GM12878 (cell line): ENCODE measurements around the gene WWP2. TPM values are rescaled to one million over a fixed set of nuclear protein-coding genes. Genes with fewer than 3 reads are reported as not detected.

Source experiments
- ASH2L ChIP-seq: fragments of 300-600, 200-600 bp; sonication (generic); IDR thresholded peaks from 2 replicates; pipeline ENCODE4 v1.6.1; 2017; ENCODE audit warnings: low read depth, mild to moderate bottlenecking, borderline replicate concordance
- BACH1 ChIP-seq: fragments of 450-650 bp; IDR thresholded peaks from 2 replicates; pipeline ENCODE4 v1.6.1; 2017; ENCODE audit warnings: mild to moderate bottlenecking, borderline replicate concordance
- CHD2 ChIP-seq: IDR thresholded peaks from 2 replicates; pipeline ENCODE4 v1.6.1; 2011; ENCODE audit warnings: low read depth, low read length, improper control_type of control experiment, borderline replicate concordance
- EED ChIP-seq: sonication (generic); IDR thresholded peaks from 2 replicates; pipeline ENCODE4 v1.6.1; 2016; ENCODE audit warnings: antibody characterized with exemption, low read depth
- FOS ChIP-seq: IDR thresholded peaks from 3 replicates; pipeline ENCODE4 v1.6.1; 2011; ENCODE audit warnings: borderline replicate concordance; ENCODE audit not compliant: insufficient read length; ENCODE audit errors: extremely low read depth
- IKZF2 ChIP-seq, 2 experiments: fragments of 450-650 bp; IDR thresholded peaks; 2 replicates each; pipeline ENCODE4 v1.6.1; 2017; ENCODE audit warnings: mild to moderate bottlenecking in 2 of 2, moderate library complexity in 2 of 2
- PAX8 ChIP-seq: fragments of 450-650 bp; IDR thresholded peaks from 2 replicates; pipeline ENCODE4 v1.6.1; 2017; ENCODE audit warnings: mild to moderate bottlenecking, moderate library complexity
- RAD51 ChIP-seq: fragments of 450-650 bp; IDR thresholded peaks from 2 replicates; pipeline ENCODE4 v1.6.1; 2016; ENCODE audit warnings: moderate library complexity, mild to moderate bottlenecking, inconsistent platforms
- ZNF217 ChIP-seq: fragments of 450-650 bp; IDR thresholded peaks from 2 replicates; pipeline ENCODE4 v1.6.1; 2017; ENCODE audit warnings: antibody characterized with exemption, mild to moderate bottlenecking
- polyA plus RNA-seq, 11 experiments: library from polyadenylated mRNA; depleted of rRNA in 4 of 11; unstranded in 6 of 11; stranded (reverse) in 5 of 11; fragments of >200 nt; fragmentation: Nextera tagmentation in 4 of 11; fragmentation: Illumina TruSeq in 1 of 11; extraction: Ambion mirVana in 4 of 11; extraction: Trizol in 1 of 11; gene quantifications; 1 replicate in 1 of 11; 2 replicates in 10 of 11; pipeline versions ENCODE4 v1.2.1 to v1.2.3, GENCODE V29; 2011 to 2016; ENCODE audit warnings: inconsistent platforms in 2 of 11, missing spikeins in 2 of 11, low read depth in 1 of 11
- total RNA-seq, 4 experiments: library from RNA; depleted of rRNA in 3 of 4; stranded (reverse); fragments of >200 nt in 3 of 4; fragmentation: Illumina TruSeq in 1 of 4; extraction: Trizol in 1 of 4; gene quantifications; 2 replicates each; pipeline versions ENCODE4 v1.2.1 to v1.2.3, GENCODE V29; 2013 to 2021
- TF ChIP-seq, protein P1 (sequence below): fragments of 450-650 bp; IDR thresholded peaks from 2 replicates; pipeline ENCODE4 v1.6.1; 2014; ENCODE audit warnings: mild to moderate bottlenecking
- TF ChIP-seq, protein P2 (sequence below): fragments of 450-650 bp; conservative IDR thresholded peaks from 2 replicates; pipeline ENCODE4 v1.6.1; 2017; ENCODE audit warnings: mild to moderate bottlenecking, moderate library complexity
- TF ChIP-seq, protein P3 (sequence below): IDR thresholded peaks from 2 replicates; pipeline ENCODE4 v1.6.1; 2012; ENCODE audit warnings: mild to moderate bottlenecking, low read depth, low read length
- TF ChIP-seq, protein P4 (sequence below): IDR thresholded peaks from 2 replicates; pipeline ENCODE4 v1.6.1; 2011; ENCODE audit warnings: borderline replicate concordance, low read depth, mild to moderate bottlenecking, moderate library complexity, low read length; ENCODE audit not compliant: insufficient read depth, poor library complexity, severe bottlenecking
- TF ChIP-seq, protein P5 (sequence below): fragments of 150-350 bp; IDR thresholded peaks from 2 replicates; pipeline ENCODE4 v1.6.1; 2014; ENCODE audit warnings: mild to moderate bottlenecking, low read depth, low read length

WWP2 gene
- total and polyA plus RNA-seq, 10 of the 15 experiments (the other 5 are each of a cell fraction or from before 2014, with no cell fraction given) = 2.8 to 47.0 (median 23.8) TPM

DNA sequence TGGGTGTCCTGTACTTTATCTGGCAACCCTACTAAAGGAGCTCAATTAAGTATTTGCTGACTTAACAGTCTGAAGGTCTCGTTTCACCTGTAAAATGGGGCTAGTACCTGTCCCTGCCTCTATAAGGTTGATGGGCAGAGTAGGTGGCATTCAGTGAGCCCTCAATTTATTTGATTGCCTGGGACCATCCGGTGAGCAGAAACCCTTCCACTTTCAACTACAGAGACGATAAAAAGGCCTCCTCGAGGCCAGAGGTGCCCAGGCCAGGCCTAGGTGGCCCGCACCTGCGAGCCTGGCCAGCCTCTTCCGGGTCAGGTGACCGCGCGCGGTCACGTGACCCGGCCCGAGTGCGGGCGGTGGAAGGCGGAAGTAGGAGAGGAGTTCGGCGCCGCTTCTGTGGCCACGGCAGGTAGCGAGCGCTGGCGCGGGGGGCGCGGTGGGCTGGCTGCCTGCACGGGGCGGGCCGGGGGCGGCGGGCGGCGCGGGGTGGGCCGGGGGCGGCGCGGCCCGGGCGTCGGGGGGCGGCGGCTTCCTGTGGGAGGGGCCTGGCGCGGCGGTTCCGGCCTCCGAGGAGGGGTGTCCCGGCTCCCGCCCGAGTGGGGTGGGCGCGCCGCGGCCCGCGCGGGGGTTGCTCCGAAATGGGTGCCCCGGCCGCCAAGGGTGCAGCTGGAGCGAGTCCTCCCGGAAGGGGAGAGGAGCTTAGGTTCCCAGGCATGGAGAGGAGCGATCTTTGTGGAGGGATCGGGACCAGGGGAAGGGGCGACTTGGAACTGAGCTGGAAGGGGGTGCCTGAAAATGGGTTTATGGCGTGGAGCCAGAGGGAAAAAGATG lies at the start of gene WWP2 (continued):
- TF ChIP-seq, protein P1, sequence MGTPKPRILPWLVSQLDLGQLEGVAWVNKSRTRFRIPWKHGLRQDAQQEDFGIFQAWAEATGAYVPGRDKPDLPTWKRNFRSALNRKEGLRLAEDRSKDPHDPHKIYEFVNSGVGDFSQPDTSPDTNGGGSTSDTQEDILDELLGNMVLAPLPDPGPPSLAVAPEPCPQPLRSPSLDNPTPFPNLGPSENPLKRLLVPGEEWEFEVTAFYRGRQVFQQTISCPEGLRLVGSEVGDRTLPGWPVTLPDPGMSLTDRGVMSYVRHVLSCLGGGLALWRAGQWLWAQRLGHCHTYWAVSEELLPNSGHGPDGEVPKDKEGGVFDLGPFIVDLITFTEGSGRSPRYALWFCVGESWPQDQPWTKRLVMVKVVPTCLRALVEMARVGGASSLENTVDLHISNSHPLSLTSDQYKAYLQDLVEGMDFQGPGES = no peak
- TF ChIP-seq CHD2 = no peak
- peak; percentile 99 for TF ChIP-seq RAD51
- TF ChIP-seq, protein P2, sequence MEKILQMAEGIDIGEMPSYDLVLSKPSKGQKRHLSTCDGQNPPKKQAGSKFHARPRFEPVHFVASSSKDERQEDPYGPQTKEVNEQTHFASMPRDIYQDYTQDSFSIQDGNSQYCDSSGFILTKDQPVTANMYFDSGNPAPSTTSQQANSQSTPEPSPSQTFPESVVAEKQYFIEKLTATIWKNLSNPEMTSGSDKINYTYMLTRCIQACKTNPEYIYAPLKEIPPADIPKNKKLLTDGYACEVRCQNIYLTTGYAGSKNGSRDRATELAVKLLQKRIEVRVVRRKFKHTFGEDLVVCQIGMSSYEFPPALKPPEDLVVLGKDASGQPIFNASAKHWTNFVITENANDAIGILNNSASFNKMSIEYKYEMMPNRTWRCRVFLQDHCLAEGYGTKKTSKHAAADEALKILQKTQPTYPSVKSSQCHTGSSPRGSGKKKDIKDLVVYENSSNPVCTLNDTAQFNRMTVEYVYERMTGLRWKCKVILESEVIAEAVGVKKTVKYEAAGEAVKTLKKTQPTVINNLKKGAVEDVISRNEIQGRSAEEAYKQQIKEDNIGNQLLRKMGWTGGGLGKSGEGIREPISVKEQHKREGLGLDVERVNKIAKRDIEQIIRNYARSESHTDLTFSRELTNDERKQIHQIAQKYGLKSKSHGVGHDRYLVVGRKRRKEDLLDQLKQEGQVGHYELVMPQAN = peak; percentile 83
- TF ChIP-seq ASH2L = no peak
- TF ChIP-seq EED = 0 out of 2 replicates have a peak, but pooled peaks have one; percentile 21
- TF ChIP-seq, protein P3, sequence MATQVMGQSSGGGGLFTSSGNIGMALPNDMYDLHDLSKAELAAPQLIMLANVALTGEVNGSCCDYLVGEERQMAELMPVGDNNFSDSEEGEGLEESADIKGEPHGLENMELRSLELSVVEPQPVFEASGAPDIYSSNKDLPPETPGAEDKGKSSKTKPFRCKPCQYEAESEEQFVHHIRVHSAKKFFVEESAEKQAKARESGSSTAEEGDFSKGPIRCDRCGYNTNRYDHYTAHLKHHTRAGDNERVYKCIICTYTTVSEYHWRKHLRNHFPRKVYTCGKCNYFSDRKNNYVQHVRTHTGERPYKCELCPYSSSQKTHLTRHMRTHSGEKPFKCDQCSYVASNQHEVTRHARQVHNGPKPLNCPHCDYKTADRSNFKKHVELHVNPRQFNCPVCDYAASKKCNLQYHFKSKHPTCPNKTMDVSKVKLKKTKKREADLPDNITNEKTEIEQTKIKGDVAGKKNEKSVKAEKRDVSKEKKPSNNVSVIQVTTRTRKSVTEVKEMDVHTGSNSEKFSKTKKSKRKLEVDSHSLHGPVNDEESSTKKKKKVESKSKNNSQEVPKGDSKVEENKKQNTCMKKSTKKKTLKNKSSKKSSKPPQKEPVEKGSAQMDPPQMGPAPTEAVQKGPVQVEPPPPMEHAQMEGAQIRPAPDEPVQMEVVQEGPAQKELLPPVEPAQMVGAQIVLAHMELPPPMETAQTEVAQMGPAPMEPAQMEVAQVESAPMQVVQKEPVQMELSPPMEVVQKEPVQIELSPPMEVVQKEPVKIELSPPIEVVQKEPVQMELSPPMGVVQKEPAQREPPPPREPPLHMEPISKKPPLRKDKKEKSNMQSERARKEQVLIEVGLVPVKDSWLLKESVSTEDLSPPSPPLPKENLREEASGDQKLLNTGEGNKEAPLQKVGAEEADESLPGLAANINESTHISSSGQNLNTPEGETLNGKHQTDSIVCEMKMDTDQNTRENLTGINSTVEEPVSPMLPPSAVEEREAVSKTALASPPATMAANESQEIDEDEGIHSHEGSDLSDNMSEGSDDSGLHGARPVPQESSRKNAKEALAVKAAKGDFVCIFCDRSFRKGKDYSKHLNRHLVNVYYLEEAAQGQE = 0 out of 2 replicates have a peak, but pooled peaks have one; percentile 7
- no peak for TF ChIP-seq PAX8
- peak; percentile 49 for TF ChIP-seq BACH1
- 0 out of 4 replicates have a peak, but pooled peaks of 1 of the 2 experiments have one; percentile 26 for TF ChIP-seq IKZF2 (IDR thresholded peaks at IDR 0.05)
- TF ChIP-seq, protein P4, sequence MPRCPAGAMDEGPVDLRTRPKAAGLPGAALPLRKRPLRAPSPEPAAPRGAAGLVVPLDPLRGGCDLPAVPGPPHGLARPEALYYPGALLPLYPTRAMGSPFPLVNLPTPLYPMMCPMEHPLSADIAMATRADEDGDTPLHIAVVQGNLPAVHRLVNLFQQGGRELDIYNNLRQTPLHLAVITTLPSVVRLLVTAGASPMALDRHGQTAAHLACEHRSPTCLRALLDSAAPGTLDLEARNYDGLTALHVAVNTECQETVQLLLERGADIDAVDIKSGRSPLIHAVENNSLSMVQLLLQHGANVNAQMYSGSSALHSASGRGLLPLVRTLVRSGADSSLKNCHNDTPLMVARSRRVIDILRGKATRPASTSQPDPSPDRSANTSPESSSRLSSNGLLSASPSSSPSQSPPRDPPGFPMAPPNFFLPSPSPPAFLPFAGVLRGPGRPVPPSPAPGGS = no peak
- 0 out of 2 replicates have a peak, but pooled peaks have one; percentile 31 for TF ChIP-seq ZNF217
- TF ChIP-seq FOS = peak; percentile 57
- TF ChIP-seq, protein P5, sequence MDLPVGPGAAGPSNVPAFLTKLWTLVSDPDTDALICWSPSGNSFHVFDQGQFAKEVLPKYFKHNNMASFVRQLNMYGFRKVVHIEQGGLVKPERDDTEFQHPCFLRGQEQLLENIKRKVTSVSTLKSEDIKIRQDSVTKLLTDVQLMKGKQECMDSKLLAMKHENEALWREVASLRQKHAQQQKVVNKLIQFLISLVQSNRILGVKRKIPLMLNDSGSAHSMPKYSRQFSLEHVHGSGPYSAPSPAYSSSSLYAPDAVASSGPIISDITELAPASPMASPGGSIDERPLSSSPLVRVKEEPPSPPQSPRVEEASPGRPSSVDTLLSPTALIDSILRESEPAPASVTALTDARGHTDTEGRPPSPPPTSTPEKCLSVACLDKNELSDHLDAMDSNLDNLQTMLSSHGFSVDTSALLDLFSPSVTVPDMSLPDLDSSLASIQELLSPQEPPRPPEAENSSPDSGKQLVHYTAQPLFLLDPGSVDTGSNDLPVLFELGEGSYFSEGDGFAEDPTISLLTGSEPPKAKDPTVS = no peak
